ENCODE results near the gene PLXNC1.

PLXNC1 gene

GRCh38 chr12:94203796-94204195 lies 55.4 kb downstream of the PLXNC1 start:
- Histone ChIP-seq H3K4me2 (ENCODE audit: low read depth, low read length) (peak overlapping the region; percentile 97), H3K27ac (ENCODE audit: low read length) (peak overlapping the region; percentile 99), H3K79me2 (ENCODE audit: low read length) (peaks cover 86% of the 10 kb centered on the region), H4K20me1 (ENCODE audit: insufficient read depth, low read length) (no peaks in the 10 kb centered on the region), H3K27me3 (replicated peaks; ENCODE audit: insufficient read depth, low read length) (no peaks in the 10 kb centered on the region), H3K9ac (ENCODE audit: low read length) (peak overlapping the region; percentile 99), H3K9me3 (replicated peaks; ENCODE audit: insufficient read depth, low read length) (no peaks in the 10 kb centered on the region), H3K36me3 (replicated peaks; ENCODE audit: insufficient read depth, low read length) (peaks cover 18% of the 10 kb centered on the region; the same call in 1 of the 2 replicates), H3K4me1 (ENCODE audit: low read length) (peaks cover 43% of the 10 kb centered on the region), H3K4me3 (ENCODE audit: low read length) (peak overlapping the region; percentile 52), H2AFZ (ENCODE audit: low read length) (no peak overlapping the region), H3K9me2 (replicated peaks; ENCODE audit: insufficient read depth, low read length) (no peaks in the 10 kb centered on the region), H3F3A (ENCODE audit: insufficient read depth, low read length) (peaks cover 69% of the 10 kb centered on the region)
- TF ChIP-seq EZH2phosphoT487 (IDR thresholded peaks at IDR 0.05; ENCODE audit: low read length) (no peak), CTCF (IDR thresholded peaks at IDR 0.05; ENCODE audit: low read length) (no peak), EZH2 (optimal IDR thresholded peaks at IDR 0.05; ENCODE audit: low read depth, low read length) (no peak)
- no peak for DNase-seq

- H3K9me3 ChIP-seq (replicated peaks; ENCODE audit: insufficient read depth, low read length), result no peaks in the 10 kb centered on the region
- peaks cover 72% of the 10 kb centered on the region for H3F3A ChIP-seq (ENCODE audit: insufficient read depth, low read length)
- peak overlapping the region; percentile 52 for H3K4me3 ChIP-seq (ENCODE audit: low read length)
- H3K4me1 ChIP-seq (ENCODE audit: low read length), result peaks cover 52% of the 10 kb centered on the region
- H3K9ac ChIP-seq (ENCODE audit: low read length), result peak overlapping the region; percentile 99
- no peak for TF ChIP-seq EZH2phosphoT487 (IDR thresholded peaks at IDR 0.05; ENCODE audit: low read length)
- no peak for TF ChIP-seq CTCF (IDR thresholded peaks at IDR 0.05; ENCODE audit: low read length)
- TF ChIP-seq EZH2 (optimal IDR thresholded peaks at IDR 0.05; ENCODE audit: low read depth, low read length), result no peak
- no peak overlapping the region for H2AFZ ChIP-seq (ENCODE audit: low read length)
- DNase-seq, result peak; percentile 70
- no peaks in the 10 kb centered on the region for H4K20me1 ChIP-seq (ENCODE audit: insufficient read depth, low read length)
- H3K79me2 ChIP-seq (ENCODE audit: low read length), result peaks cover 86% of the 10 kb centered on the region
- H3K27ac ChIP-seq (ENCODE audit: low read length), result peak overlapping the region; percentile 99
- H3K4me2 ChIP-seq (ENCODE audit: low read depth, low read length), result peak overlapping the region; percentile 97
- H3K9me2 ChIP-seq (replicated peaks; ENCODE audit: insufficient read depth, low read length), result no peaks in the 10 kb centered on the region
- H3K27me3 ChIP-seq (replicated peaks; ENCODE audit: insufficient read depth, low read length), result no peaks in the 10 kb centered on the region
- H3K36me3 ChIP-seq (replicated peaks; ENCODE audit: insufficient read depth, low read length), result peaks cover 17% of the 10 kb centered on the region
Observed at GRCh38 chr12:94204499-94205247, 56.3 kb downstream of the PLXNC1 start.

- Histone ChIP-seq H3K9me2 (replicated peaks; ENCODE audit: insufficient read depth, low read length) (no peaks in the 10 kb centered on the region), H3F3A (ENCODE audit: insufficient read depth, low read length) (peaks cover 72% of the 10 kb centered on the region), H3K9me3 (replicated peaks; ENCODE audit: insufficient read depth, low read length) (no peaks in the 10 kb centered on the region), H3K4me3 (ENCODE audit: low read length) (peak overlapping the region; percentile 52), H2AFZ (ENCODE audit: low read length) (no peak overlapping the region), H3K9ac (ENCODE audit: low read length) (peak overlapping the region; percentile 99), H4K20me1 (ENCODE audit: insufficient read depth, low read length) (no peaks in the 10 kb centered on the region), H3K36me3 (replicated peaks; ENCODE audit: insufficient read depth, low read length) (peaks cover 22% of the 10 kb centered on the region), H3K27ac (ENCODE audit: low read length) (peak overlapping the region; percentile 99), H3K79me2 (ENCODE audit: low read length) (peaks cover 87% of the 10 kb centered on the region), H3K4me2 (ENCODE audit: low read depth, low read length) (peak overlapping the region; percentile 97), H3K4me1 (ENCODE audit: low read length) (peaks cover 57% of the 10 kb centered on the region), H3K27me3 (replicated peaks; ENCODE audit: insufficient read depth, low read length) (no peaks in the 10 kb centered on the region)
- DNase-seq, result peak; percentile 36
- TF ChIP-seq CTCF (IDR thresholded peaks at IDR 0.05; ENCODE audit: low read length), result no peak
- TF ChIP-seq EZH2 (optimal IDR thresholded peaks at IDR 0.05; ENCODE audit: low read depth, low read length), result no peak
- TF ChIP-seq EZH2phosphoT487 (IDR thresholded peaks at IDR 0.05; ENCODE audit: low read length), result no peak
Observed at GRCh38 chr12:94205822-94206221, 57.4 kb downstream of the PLXNC1 start.

All from MM.1S (cell line).